Neuronal stem cell (in vitro differentiated cells): Measurements from ENCODE around the gene WDR33.
A peak's percentile ranks its signal among the peaks of the same experiment; 100 is the strongest.

Experiments used
- DNase-seq: peaks from one replicate; pipeline ENCODE4 v3.0.0-alpha.2; 2013; ENCODE audit warnings: low spot score
- H2AFZ ChIP-seq: one replicate; pipeline ENCODE4 v1.6.1; 2013; ENCODE audit warnings: mild to moderate bottlenecking, low read length, inconsistent platforms
- H2AK5ac ChIP-seq: 2 replicates; pipeline ENCODE4 v1.6.1; 2013; ENCODE audit warnings: low read depth, mild to moderate bottlenecking, inconsistent platforms, low read length, moderate library complexity, mixed read lengths
- H2BK120ac ChIP-seq: 2 replicates; pipeline ENCODE4 v1.6.1; 2013; ENCODE audit warnings: low read depth, mild to moderate bottlenecking, inconsistent platforms, low read length, moderate library complexity, mixed read lengths
- H2BK12ac ChIP-seq: one replicate; pipeline ENCODE4 v1.6.1; 2013; ENCODE audit warnings: low read length, inconsistent platforms
- H2BK15ac ChIP-seq: 2 replicates; pipeline ENCODE4 v1.6.1; 2013; ENCODE audit warnings: mild to moderate bottlenecking, low read length, inconsistent platforms, mixed read lengths
- H2BK5ac ChIP-seq: one replicate; pipeline ENCODE4 v1.6.1; 2013; ENCODE audit warnings: inconsistent platforms, mild to moderate bottlenecking, low read length, moderate library complexity
- H3K14ac ChIP-seq: one replicate; pipeline ENCODE4 v1.6.1; 2013; ENCODE audit warnings: low read length, inconsistent platforms
- H3K18ac ChIP-seq: 2 replicates; pipeline ENCODE4 v1.6.1; 2013; ENCODE audit warnings: low read length, inconsistent platforms
- H3K23ac ChIP-seq: 2 replicates; pipeline ENCODE4 v1.6.1; 2013; ENCODE audit warnings: low read depth, mild to moderate bottlenecking, mixed read lengths, low read length, inconsistent platforms; ENCODE audit not compliant: poor library complexity
- H3K27ac ChIP-seq: replicated peaks from 3 replicates; pipeline ENCODE4 v1.5.1; 2013; ENCODE audit warnings: low read length, inconsistent platforms
- H3K27me3 ChIP-seq, 3 experiments: 2 replicates each; pipeline ENCODE4 v1.6.1; 2013; ENCODE audit warnings: low read length in 3 of 3, mild to moderate bottlenecking in 2 of 3, inconsistent platforms in 1 of 3, low read depth in 1 of 3, mixed read lengths in 1 of 3, moderate library complexity in 1 of 3; ENCODE audit not compliant: control insufficient read depth in 3 of 3, insufficient read depth in 3 of 3
- H3K36me3 ChIP-seq, 2 donors: replicated peaks in 1 of 2; 2 replicates each; pipeline ENCODE4 v1.6.1; 2013; ENCODE audit warnings: low read length in 2 of 2; ENCODE audit not compliant: control insufficient read depth in 2 of 2, insufficient read depth in 2 of 2
- H3K4ac ChIP-seq: 2 replicates; pipeline ENCODE4 v1.6.1; 2013; ENCODE audit warnings: inconsistent platforms, mild to moderate bottlenecking, low read length, moderate library complexity
- H3K4me1 ChIP-seq, 2 donors: 1 replicate in 1 of 2; 2 replicates in 1 of 2; pipeline ENCODE4 v1.6.1; 2013; ENCODE audit warnings: low read length in 2 of 2, low read depth in 1 of 2; ENCODE audit not compliant: control insufficient read depth in 2 of 2, insufficient read depth in 1 of 2
- H3K4me2 ChIP-seq: one replicate; pipeline ENCODE4 v1.6.1; 2013; ENCODE audit warnings: mild to moderate bottlenecking, low read length, inconsistent platforms; ENCODE audit not compliant: insufficient read depth, poor library complexity, severe bottlenecking
- H3K4me3 ChIP-seq, 2 donors: 2 replicates each; pipeline ENCODE4 v1.5.1; 2013; ENCODE audit warnings: low read length in 2 of 2, mild to moderate bottlenecking in 2 of 2, inconsistent platforms in 1 of 2, moderate library complexity in 1 of 2
- H3K79me1 ChIP-seq: one replicate; pipeline ENCODE4 v1.6.1; 2013; ENCODE audit warnings: low read depth, mild to moderate bottlenecking, inconsistent platforms, low read length, moderate library complexity
- H3K9ac ChIP-seq: one replicate; pipeline ENCODE4 v1.6.1; 2013; ENCODE audit warnings: mild to moderate bottlenecking, low read depth, low read length, inconsistent platforms; ENCODE audit not compliant: poor library complexity
- H3K9me3 ChIP-seq, 2 donors: replicated peaks in 1 of 2; 2 replicates each; pipeline versions ENCODE3 to v1.6.1; 2013; ENCODE audit warnings: low read length in 2 of 2, mild to moderate bottlenecking in 2 of 2, inconsistent platforms in 1 of 2, low read depth in 1 of 2, mixed read lengths in 1 of 2, moderate library complexity in 1 of 2; ENCODE audit not compliant: control insufficient read depth in 2 of 2, insufficient read depth in 1 of 2
- H4K8ac ChIP-seq: one replicate; pipeline ENCODE4 v1.6.1; 2013; ENCODE audit warnings: low read depth, mild to moderate bottlenecking, inconsistent platforms, low read length, moderate library complexity
- H4K91ac ChIP-seq: one replicate; pipeline ENCODE4 v1.6.1; 2013; ENCODE audit warnings: low read length, low read depth, mild to moderate bottlenecking, inconsistent platforms; ENCODE audit not compliant: poor library complexity
- WGBS, 2 donors: extraction: QIAGEN DNeasy Blood & Tissue Kit; methylation state at CpG; one replicate each; pipeline ENCODE4 v1.1.7; 2013; ENCODE audit warnings: missing lambda C conversion rate in 2 of 2, mixed read lengths in 1 of 2; ENCODE audit not compliant: insufficient read length in 2 of 2, insufficient replicate concordance in 1 of 2; ENCODE audit errors: extremely low coverage in 2 of 2; 5-methylcytosine and 5-hydroxymethylcytosine counted together

The WDR33 gene

DNA sequence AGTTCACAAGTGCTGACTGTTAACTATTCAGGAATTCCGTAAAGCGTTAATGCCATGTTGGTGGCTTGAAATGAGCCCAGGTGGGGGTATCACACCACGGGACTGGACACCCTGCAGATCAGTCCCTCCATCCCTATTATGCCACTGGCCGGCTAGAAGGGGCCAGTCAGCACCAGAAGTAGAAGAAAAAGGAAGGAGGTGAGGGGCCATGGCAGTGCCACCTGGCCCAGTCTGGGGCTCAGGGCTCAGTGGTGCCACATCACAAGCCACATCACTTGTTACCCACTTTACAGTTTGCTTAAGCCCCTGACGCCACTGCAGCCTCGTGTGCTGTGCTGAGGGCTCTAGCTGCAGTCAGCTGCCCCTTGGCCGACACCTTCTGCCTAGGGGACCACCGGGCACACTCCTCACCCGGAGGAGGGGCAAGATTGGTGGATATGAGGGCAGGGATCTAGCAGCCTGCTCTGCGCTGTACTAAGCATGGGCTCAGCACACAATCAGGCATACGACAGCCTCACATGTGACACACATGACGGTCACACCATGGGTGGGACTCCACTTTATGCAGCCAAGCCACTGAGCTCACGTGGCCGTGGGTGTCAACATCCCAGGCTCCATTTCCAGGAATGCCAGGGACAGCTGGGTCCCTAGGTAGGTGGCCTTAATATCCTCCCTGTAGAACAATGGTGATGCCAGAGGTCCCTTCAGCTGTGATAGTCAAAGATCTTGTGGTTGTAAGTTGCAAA, 139.2 kb downstream of the WDR33 start:
- Histone ChIP-seq H3K4ac (no peak overlapping the region), H3K27ac (no peak overlapping the region), H3K9ac (no peak overlapping the region), H2BK5ac (peak overlapping the region; percentile 68), H2AK5ac (peak overlapping the region; percentile 30), H3K36me3 (no peaks in the 10 kb centered on the region), H3K23ac (no peak overlapping the region), H3K4me1 (peaks cover 2% of the 10 kb centered on the region in 2 donors), H2BK12ac (no peak overlapping the region), H3K9me3 (no peaks in the 10 kb centered on the region), H3K4me2 (no peak overlapping the region), H2AFZ (no peak overlapping the region), H3K79me1 (peaks cover under 1% of the 10 kb centered on the region), H2BK15ac (no peak overlapping the region), H2BK120ac (no peak overlapping the region), H3K18ac (no peak overlapping the region), H4K8ac (no peak overlapping the region), H3K27me3 (peaks cover 12 to 67% (median 37%) of the 10 kb centered on the region in 3 experiments), H3K4me3 (no peak overlapping the region), H4K91ac (no peak overlapping the region), H3K14ac (no peak overlapping the region)
- WGBS, 2 donors = no CpG with 5 or more reads among the region's 14 CpGs
- no peak for DNase-seq

DNA sequence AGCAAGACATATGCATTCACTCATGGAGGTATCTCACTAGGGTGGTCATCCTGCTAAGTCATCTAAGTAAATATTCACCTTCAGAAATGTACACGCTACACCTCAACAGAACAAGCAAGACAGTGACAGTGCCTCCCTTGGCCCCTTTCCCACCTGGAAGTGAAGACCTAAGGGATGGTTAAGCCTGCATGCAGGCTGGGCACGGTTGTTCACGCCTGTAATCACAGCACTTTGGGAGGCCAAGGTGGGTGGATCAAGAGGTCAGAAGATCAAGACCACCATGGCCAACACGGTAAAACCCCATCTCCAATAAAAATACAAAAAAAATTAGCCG, 140.0 kb downstream of the WDR33 start:
- Histone ChIP-seq H4K91ac (no peak overlapping the region), H2AFZ (no peak overlapping the region), H2AK5ac (no peak overlapping the region), H2BK120ac (no peak overlapping the region), H3K4me2 (no peak overlapping the region), H3K18ac (no peak overlapping the region), H3K14ac (no peak overlapping the region), H3K79me1 (no peaks in the 10 kb centered on the region), H3K4me3 (no peak overlapping the region), H3K27me3 (peaks cover 10 to 67% (median 31%) of the 10 kb centered on the region in 3 experiments), H3K9me3 (no peaks in the 10 kb centered on the region), H2BK15ac (no peak overlapping the region), H4K8ac (no peak overlapping the region), H3K27ac (no peak overlapping the region), H3K23ac (no peak overlapping the region), H2BK12ac (no peak overlapping the region), H3K4ac (no peak overlapping the region), H3K4me1 (peaks cover 1 to 2% of the 10 kb centered on the region in 2 donors), H3K36me3 (no peaks in the 10 kb centered on the region), H3K9ac (no peak overlapping the region), H2BK5ac (no peak overlapping the region)
- DNase-seq = no peak
- no CpG with 5 or more reads among the region's 5 CpGs for WGBS, 2 donors

DNA sequence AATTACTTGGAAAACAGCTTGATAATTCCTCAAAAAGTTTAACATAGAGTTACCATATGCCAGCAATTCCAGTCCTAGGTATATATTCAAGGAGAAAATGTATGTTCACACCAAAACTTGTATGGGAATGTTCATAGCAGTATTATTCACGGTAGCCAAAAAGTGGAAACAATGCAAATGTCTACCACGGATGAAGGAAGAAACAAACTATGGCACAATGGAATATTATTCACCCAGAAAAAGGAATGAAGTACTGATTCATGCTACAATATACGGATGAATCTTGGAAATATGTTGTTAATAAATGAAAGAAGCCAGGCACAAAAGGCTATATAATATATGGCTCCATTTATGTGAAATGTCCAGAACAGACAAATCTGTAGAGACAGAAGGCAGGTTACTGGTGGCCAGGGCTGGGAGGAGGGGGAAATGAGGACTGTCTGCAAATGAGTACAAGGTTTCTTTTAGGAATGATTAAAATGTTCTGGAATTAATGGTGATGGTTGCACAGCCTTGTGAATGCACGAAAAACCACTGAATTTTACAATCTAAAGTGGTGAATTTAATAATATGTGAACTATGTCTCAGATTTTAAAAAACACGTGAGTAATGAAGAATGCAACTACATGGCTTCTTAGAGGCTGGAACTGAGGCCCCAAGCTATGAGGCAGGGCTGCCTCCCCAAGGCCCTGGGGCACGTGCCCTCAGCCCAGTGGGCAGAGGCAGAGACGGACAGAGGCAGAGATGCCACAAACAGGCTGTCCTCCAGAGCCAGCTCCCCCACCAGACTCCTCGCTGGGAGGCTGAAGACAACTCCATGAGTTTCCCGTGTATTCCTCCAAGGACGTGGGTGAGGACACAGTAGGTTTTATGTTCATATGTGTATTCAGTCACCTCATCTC, 140.7 kb downstream of the WDR33 start:
- no CpG with 5 or more reads among the region's 10 CpGs for WGBS, 2 donors
- Histone ChIP-seq H3K79me1 (no peaks in the 10 kb centered on the region), H3K4me1 (no peaks in the 10 kb centered on the region), H3K4ac (no peak overlapping the region), H3K4me2 (no peak overlapping the region), H3K9me3 (peaks cover 0 to under 1% of the 10 kb centered on the region in 2 donors), H3K4me3 (no peak overlapping the region), H4K91ac (no peak overlapping the region), H3K9ac (no peak overlapping the region), H2BK15ac (no peak overlapping the region), H2BK12ac (no peak overlapping the region), H3K27ac (no peak overlapping the region), H3K36me3 (no peaks in the 10 kb centered on the region), H2BK5ac (no peak overlapping the region), H3K14ac (no peak overlapping the region), H3K27me3 (peaks cover 9 to 68% (median 32%) of the 10 kb centered on the region in 3 experiments), H2AFZ (no peak overlapping the region), H2AK5ac (no peak overlapping the region), H4K8ac (no peak overlapping the region), H2BK120ac (no peak overlapping the region), H3K18ac (no peak overlapping the region), H3K23ac (no peak overlapping the region)
- no peak for DNase-seq

DNA sequence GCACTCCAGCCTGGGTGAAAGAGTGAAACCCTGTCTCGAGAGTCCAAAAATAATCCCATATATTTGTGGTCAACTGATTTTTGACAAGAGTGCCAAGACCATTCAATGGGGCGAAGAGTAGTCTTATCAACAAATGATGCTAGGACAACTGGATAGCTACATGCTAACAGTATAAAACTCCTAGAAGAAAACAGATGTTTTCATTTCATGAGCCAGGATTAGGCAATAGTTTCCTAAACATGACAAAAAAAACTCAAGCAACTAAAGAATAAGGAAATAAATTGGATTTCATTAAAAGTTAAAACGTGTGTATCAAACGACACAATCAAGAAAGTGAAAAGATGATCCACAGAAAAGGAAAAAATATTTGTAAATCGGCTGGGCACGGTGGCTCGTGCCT, 141.9 kb downstream of the WDR33 start:
- Histone ChIP-seq H3K9ac (no peak overlapping the region), H2BK120ac (no peak overlapping the region), H3K36me3 (no peaks in the 10 kb centered on the region), H2AK5ac (no peak overlapping the region), H2AFZ (no peak overlapping the region), H3K27me3 (peaks cover under 1 to 72% (median 36%) of the 10 kb centered on the region in 3 experiments), H3K4me1 (peaks cover 0 to 3% of the 10 kb centered on the region in 2 donors), H2BK15ac (no peak overlapping the region), H3K4me2 (no peak overlapping the region), H4K8ac (no peak overlapping the region), H3K9me3 (peaks cover 0 to 3% of the 10 kb centered on the region in 2 donors), H3K23ac (no peak overlapping the region), H2BK5ac (no peak overlapping the region), H4K91ac (no peak overlapping the region), H3K4ac (no peak overlapping the region), H2BK12ac (no peak overlapping the region), H3K79me1 (no peaks in the 10 kb centered on the region), H3K14ac (no peak overlapping the region), H3K18ac (no peak overlapping the region), H3K27ac (no peak overlapping the region), H3K4me3 (no peak overlapping the region)
- DNase-seq = no peak
- no CpG with 5 or more reads among the region's 7 CpGs for WGBS, 2 donors
